Transverse colon (tissue), 4 donors: Measurements from ENCODE around the gene MSI2. TPM values are rescaled to one million over a fixed set of nuclear protein-coding genes. Genes with fewer than 3 reads are reported as not detected.

Source experiments
- DNase-seq: peaks from one replicate; pipeline ENCODE4 v3.0.0-alpha.2; 2019
- H3K27ac ChIP-seq, 4 donors: fragments of 200-600 bp; sonication (generic); 2 replicates each; pipeline ENCODE4 v1.5.1; 2016 to 2018; ENCODE audit warnings: inconsistent platforms in 4 of 4
- H3K27me3 ChIP-seq: fragments of 200-600 bp; sonication (generic); 2 replicates; pipeline ENCODE4 v1.5.1; 2017; ENCODE audit warnings: inconsistent platforms
- H3K36me3 ChIP-seq, 4 donors: fragments of 200-600 bp; sonication (generic); 2 replicates each; pipeline ENCODE4 v1.5.1; 2017 to 2019; ENCODE audit warnings: inconsistent platforms in 4 of 4
- H3K4me1 ChIP-seq, 4 donors: fragments of 200-600 bp; sonication (generic); 2 replicates each; pipeline ENCODE4 v1.5.1; 2017 to 2020; ENCODE audit warnings: inconsistent platforms in 4 of 4
- H3K4me3 ChIP-seq, 4 donors: fragments of 200-600 bp; sonication (generic); 1 replicate in 1 of 4; 2 replicates in 3 of 4; pipeline versions ENCODE4 v1.5.1 to v1.6.1; 2017 to 2019; ENCODE audit warnings: inconsistent platforms in 4 of 4
- H3K9me3 ChIP-seq, 2 donors: fragments of 200-600 bp; sonication (generic); 2 replicates each; pipeline ENCODE4 v1.5.1; 2017 to 2019; ENCODE audit warnings: inconsistent platforms in 2 of 2
- EP300 ChIP-seq: sonication (generic); formaldehyde crosslinking; IDR thresholded peaks from one replicate; pipeline ENCODE4 v1.6.1; 2017; ENCODE audit warnings: antibody characterized with exemption, low read depth
- POLR2A ChIP-seq: fragments of 450-650 bp; IDR thresholded peaks from one replicate; pipeline ENCODE4 v1.6.1; 2016; ENCODE audit warnings: antibody characterized with exemption, mild to moderate bottlenecking, moderate library complexity
- POLR2AphosphoS5 ChIP-seq, 3 donors: sonication (generic); formaldehyde crosslinking; IDR thresholded peaks; one replicate each; pipeline ENCODE4 v1.6.1; 2016; ENCODE audit warnings: antibody characterized with exemption in 3 of 3
- WGBS, 2 donors: methylation state at CpG; one replicate each; pipeline ENCODE4 v1.1.5; 2018; ENCODE audit warnings: low coverage in 1 of 2; 5-methylcytosine and 5-hydroxymethylcytosine counted together
- in situ Hi-C, 4 donors: fragments of 200-750 bp; cut with MboI; loops; one replicate each; pipeline versions ENCODE4 v1.15.0 to v1.15.1; 2017; ENCODE audit warnings: low sequenced_read_pairs in 3 of 4, low pct_ligation_motif_present in 1 of 4, low pct_unique_long_range_greater_than_20kb in 1 of 4
- intact Hi-C: fragments of 100-400 bp; cut with DNase I; formaldehyde crosslinking; loops from one replicate; pipeline ENCODE4 v1.15.1; 2023; ENCODE audit warnings: low total_unique reads
- total RNA-seq, 4 donors: library from RNA; depleted of rRNA; stranded (reverse); fragments of >200 nt; gene quantifications; one replicate each; pipeline ENCODE4 v1.1.0, GENCODE V29; 2016
- TF ChIP-seq, protein P1 (sequence below), 5 experiments: fragments of 200-600 bp in 3 of 5; fragments of 450-650 bp in 2 of 5; sonication (generic) in 3 of 5; IDR thresholded peaks; 1 replicate in 2 of 5; 2 replicates in 3 of 5; pipeline ENCODE4 v1.5.1; 2016 to 2017; ENCODE audit warnings: antibody characterized with exemption in 5 of 5, inconsistent platforms in 3 of 5, mild to moderate bottlenecking in 2 of 5, moderate library complexity in 1 of 5

MSI2 gene
- total RNA-seq, 4 donors from 2014 or later = 20.6 to 36.0 (median 29.3) TPM

DNA sequence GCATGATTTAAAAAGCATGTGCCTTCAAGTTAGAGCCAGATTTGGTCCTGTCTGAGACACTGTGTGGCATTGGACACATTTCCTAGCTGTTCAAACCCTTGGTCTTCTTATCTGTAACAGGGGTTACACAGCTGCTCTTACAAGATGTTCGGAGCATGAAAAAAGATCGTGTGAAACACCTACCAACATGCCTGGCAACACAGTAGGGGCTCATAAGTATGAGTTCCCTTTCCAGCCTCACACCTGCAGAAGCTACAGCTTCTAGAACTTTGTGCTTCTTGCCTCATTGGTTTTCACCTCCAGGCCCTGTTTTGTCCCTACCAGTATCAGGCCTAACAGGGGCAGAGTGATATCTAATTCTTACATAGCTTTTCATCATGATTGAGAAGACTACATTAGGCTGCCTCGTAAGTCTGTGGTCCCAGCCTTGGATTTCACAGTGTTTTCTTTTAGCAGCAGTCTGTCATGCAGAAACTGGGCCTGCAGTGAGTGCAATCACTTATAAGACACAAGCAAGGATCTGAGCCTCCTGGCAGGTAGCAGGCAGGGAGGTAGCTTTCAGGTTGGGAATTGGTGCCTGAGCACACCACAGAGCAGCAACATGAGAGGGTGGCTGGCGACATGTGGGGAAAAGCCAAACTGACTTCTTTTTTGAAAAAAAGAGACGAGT lies 410.0 kb downstream of the MSI2 start:
- TF ChIP-seq EP300 (no peak), POLR2A (no peak), POLR2AphosphoS5 (IDR thresholded peaks at IDR 0.05) (no peak)
- TF ChIP-seq, protein P1, sequence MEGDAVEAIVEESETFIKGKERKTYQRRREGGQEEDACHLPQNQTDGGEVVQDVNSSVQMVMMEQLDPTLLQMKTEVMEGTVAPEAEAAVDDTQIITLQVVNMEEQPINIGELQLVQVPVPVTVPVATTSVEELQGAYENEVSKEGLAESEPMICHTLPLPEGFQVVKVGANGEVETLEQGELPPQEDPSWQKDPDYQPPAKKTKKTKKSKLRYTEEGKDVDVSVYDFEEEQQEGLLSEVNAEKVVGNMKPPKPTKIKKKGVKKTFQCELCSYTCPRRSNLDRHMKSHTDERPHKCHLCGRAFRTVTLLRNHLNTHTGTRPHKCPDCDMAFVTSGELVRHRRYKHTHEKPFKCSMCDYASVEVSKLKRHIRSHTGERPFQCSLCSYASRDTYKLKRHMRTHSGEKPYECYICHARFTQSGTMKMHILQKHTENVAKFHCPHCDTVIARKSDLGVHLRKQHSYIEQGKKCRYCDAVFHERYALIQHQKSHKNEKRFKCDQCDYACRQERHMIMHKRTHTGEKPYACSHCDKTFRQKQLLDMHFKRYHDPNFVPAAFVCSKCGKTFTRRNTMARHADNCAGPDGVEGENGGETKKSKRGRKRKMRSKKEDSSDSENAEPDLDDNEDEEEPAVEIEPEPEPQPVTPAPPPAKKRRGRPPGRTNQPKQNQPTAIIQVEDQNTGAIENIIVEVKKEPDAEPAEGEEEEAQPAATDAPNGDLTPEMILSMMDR (IDR thresholded peaks at IDR 0.05) = no peak
- 83 to 85% methylated on average over 2 to 5 of the region's 5 CpGs for WGBS, 2 donors
- H3K4me1 ChIP-seq = peaks cover 4 to 7% (median 5%) of the 10 kb centered on the region in 4 donors
- in situ Hi-C loops (loop anchor here in 1 of 4 donors (10.0 kb wide), 1 partner anchor 422 kb away; no protein-coding TSS in a partner anchor), intact Hi-C loops (no loop called here)
- no peak overlapping the region for H3K27ac ChIP-seq
- no peaks in the 10 kb centered on the region for H3K9me3 ChIP-seq
- no peak for DNase-seq
- H3K27me3 ChIP-seq = no peaks in the 10 kb centered on the region
- no peak overlapping the region for H3K4me3 ChIP-seq
- H3K36me3 ChIP-seq = no peaks in the 10 kb centered on the region

DNA sequence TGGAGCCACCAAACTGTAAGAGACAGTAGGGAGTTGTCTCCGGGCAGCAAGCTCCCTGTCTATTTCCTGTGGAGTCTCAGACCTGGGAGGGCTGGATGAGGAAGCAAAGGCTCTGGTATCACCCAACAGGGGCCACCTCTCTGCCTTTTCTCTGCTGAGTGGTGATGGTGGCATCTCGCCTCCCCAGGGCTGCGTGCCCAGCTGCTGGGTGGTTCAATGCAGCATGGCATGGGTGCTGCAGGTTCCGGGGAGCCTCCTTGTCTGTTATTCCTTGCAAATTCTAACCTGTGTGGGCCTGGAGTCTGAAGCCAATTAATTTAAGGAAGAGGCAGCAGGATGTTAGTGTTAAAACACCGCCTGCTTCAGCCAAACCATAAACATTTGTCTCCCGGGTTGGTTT lies 410.6 kb downstream of the MSI2 start:
- TF ChIP-seq, protein P1 (IDR thresholded peaks at IDR 0.05) = no peak
- no peak for TF ChIP-seq EP300
- TF ChIP-seq POLR2A = no peak
- no peak for TF ChIP-seq POLR2AphosphoS5 (IDR thresholded peaks at IDR 0.05)
- Histone ChIP-seq H3K27ac (no peak overlapping the region), H3K4me3 (no peak overlapping the region), H3K4me1 (peaks cover 4 to 10% (median 7%) of the 10 kb centered on the region in 4 donors), H3K9me3 (no peaks in the 10 kb centered on the region), H3K36me3 (no peaks in the 10 kb centered on the region), H3K27me3 (no peaks in the 10 kb centered on the region)
- 77 to 80% methylated on average over 1 to 6 of the region's 6 CpGs for WGBS, 2 donors
- in situ Hi-C loops = loop anchor here in 1 of 4 donors (10.0 kb wide), 1 partner anchor 422 kb away; no protein-coding TSS in a partner anchor
- no peak for DNase-seq
- intact Hi-C loops = no loop called here

DNA sequence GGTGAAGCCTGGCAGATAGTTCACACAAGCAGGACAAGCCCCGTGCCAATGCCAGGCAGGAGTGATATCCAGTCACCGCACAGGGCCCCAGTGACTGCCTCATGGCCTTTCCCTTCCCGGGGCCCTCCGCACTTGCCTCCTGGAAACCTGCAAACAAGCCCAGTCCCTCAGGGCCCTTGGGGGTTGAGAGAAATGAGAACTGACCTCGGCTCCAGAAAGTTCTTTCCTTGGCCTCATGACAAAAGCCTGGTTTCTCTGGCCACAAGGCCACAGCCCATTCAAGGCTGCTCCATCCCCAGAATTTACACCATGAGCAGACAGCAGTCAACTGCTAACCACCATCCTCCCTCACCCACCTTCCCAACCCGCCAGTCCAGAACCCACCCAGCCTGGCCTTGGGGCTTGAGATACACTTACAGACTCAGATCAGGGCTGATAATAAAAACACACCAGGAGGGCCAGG lies 411.2 kb downstream of the MSI2 start:
- peaks cover under 1 to 7% (median 5%) of the 10 kb centered on the region in 4 donors for H3K4me1 ChIP-seq
- H3K4me3 ChIP-seq = no peak overlapping the region
- intact Hi-C loops (no loop called here), in situ Hi-C loops (loop anchor here in 1 of 4 donors (10.0 kb wide), 1 partner anchor 423 kb away; no protein-coding TSS in a partner anchor)
- DNase-seq = no peak
- no peak for TF ChIP-seq POLR2A
- no peak for TF ChIP-seq POLR2AphosphoS5 (IDR thresholded peaks at IDR 0.05)
- TF ChIP-seq, protein P1 (IDR thresholded peaks at IDR 0.05) = no peak
- TF ChIP-seq EP300 = no peak
- no peaks in the 10 kb centered on the region for H3K36me3 ChIP-seq
- no peak overlapping the region for H3K27ac ChIP-seq
- H3K9me3 ChIP-seq = no peaks in the 10 kb centered on the region
- 92% methylated on average over 6 of the region's 6 CpGs; no CpG with 5 or more reads in 1 of the 2 donors for WGBS, 2 donors
- H3K27me3 ChIP-seq = no peaks in the 10 kb centered on the region

DNA sequence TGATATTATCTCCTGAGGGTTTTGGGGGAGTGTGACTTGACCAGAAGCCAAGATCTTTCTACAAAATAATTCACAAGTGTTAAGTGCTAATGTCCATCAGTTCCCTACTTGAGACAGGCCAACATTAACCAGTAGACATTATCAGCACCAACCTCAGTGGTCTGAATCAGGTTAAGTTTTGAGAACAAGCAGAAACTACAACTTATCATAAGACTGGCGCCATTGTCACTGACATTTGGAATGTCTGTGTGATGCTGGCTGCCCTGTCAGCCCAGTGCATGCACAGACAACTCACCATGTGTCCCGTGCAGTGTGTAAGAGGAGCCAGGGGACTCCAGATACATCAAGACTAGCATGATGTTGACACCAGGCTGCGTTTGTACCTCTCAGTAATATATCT lies 412.0 kb downstream of the MSI2 start:
- no peak for DNase-seq
- Histone ChIP-seq H3K36me3 (no peaks in the 10 kb centered on the region), H3K27ac (no peak overlapping the region), H3K27me3 (no peaks in the 10 kb centered on the region), H3K4me1 (peaks cover 0 to 5% (median 2%) of the 10 kb centered on the region in 4 donors), H3K9me3 (no peaks in the 10 kb centered on the region), H3K4me3 (no peak overlapping the region)
- TF ChIP-seq, protein P1 (IDR thresholded peaks at IDR 0.05) = no peak
- TF ChIP-seq POLR2AphosphoS5 (IDR thresholded peaks at IDR 0.05) (no peak), POLR2A (no peak), EP300 (no peak)
- 83% methylated on average over 3 of the region's 3 CpGs; no CpG with 5 or more reads in 1 of the 2 donors for WGBS, 2 donors
- in situ Hi-C loops = loop anchor here in 1 of 4 donors (10.0 kb wide), 1 partner anchor 424 kb away; no protein-coding TSS in a partner anchor
- intact Hi-C loops = no loop called here
